ENCODE data around the gene ATXN1.

DNA sequence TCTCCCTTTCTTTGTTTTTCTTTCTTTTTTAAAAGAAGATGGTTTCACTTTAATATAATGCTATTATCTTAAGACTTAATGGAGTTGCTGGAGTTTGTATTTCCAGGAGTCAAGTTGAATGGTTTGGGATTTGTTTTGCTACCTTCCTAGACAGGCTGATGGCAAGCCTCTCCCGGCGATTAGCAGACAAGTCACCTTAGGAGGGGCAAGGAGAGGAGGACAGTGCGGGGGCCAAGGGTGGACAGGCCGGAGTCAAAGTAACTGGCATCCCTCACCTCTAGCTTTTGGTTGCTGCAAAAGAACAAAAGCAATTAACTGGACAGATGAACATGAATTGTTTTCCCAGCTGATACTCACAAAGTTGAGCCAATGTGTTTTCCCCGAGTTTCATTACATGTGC is 465.8 kb downstream of the ATXN1 start:
- no peak for TF ChIP-seq CTCF (optimal IDR thresholded peaks at IDR 0.05 in 1 of 3, IDR thresholded peaks at IDR 0.05 in 1 of 3, conservative IDR thresholded peaks at IDR 0.05 in 1 of 3; ENCODE audit: extremely low read depth in 1 of 3, insufficient read depth in 2 of 3, low read length in 3 of 3)
- TF ChIP-seq EZH2 (IDR thresholded peaks at IDR 0.05; ENCODE audit: low read length) = no peak

Measured in keratinocyte (primary cell).